Non-pigmented ciliary epithelial cell (primary cell): ENCODE results near the gene SHLD2.
"Not testable (repeated sequence)": the region's sequence is repeated elsewhere in the genome, so short reads cannot be mapped to it uniquely, and the experiment has no call there.

Source experiments
- DNase-seq: peaks from one replicate; pipeline ENCODE4 v3.0.0-alpha.2; 2010; ENCODE audit warnings: low read depth

SHLD2 gene

GRCh38 chr10:87085537-87085936 is 9.5 kb upstream of the SHLD2 start:
- DNase-seq: no peak

- DNase-seq: no peak
Measured at GRCh38 chr10:87089746-87090145, 5.3 kb upstream of the SHLD2 start.

GRCh38 chr10:87090779-87091178 is 4.2 kb upstream of the SHLD2 start:
- no peak for DNase-seq

- no peak for DNase-seq
Measured at GRCh38 chr10:87092376-87092860, 2.6 kb upstream of the SHLD2 start.

- no peak for DNase-seq
Measured at GRCh38 chr10:87092861-87093631, 2.0 kb upstream of the SHLD2 start.

- no peak for DNase-seq
Measured at GRCh38 chr10:87093632-87094372, 1.2 kb upstream of the SHLD2 start.

- DNase-seq: no peak
Measured at GRCh38 chr10:87095236-87095945, 385 bp downstream of the SHLD2 start.

- DNase-seq: no peak
Measured at GRCh38 chr10:87101996-87102395, 7.0 kb downstream of the SHLD2 start.

- DNase-seq: not testable (repeated sequence)
Measured at GRCh38 chr10:87104727-87105126, 9.7 kb downstream of the SHLD2 start.

- DNase-seq: no peak
Measured at GRCh38 chr10:87105446-87106124, 10.6 kb downstream of the SHLD2 start.

- not testable (repeated sequence) for DNase-seq
Measured at GRCh38 chr10:87118122-87118521, 23.1 kb downstream of the SHLD2 start.

GRCh38 chr10:87119029-87119428 is 24.0 kb downstream of the SHLD2 start:
- DNase-seq: not testable (repeated sequence)

GRCh38 chr10:87123351-87123750 is 28.3 kb downstream of the SHLD2 start:
- not testable (repeated sequence) for DNase-seq

GRCh38 chr10:87127048-87127447 is 32.0 kb downstream of the SHLD2 start:
- DNase-seq: not testable (repeated sequence)

GRCh38 chr10:87127607-87128156 is 32.7 kb downstream of the SHLD2 start:
- DNase-seq: not testable (repeated sequence)

GRCh38 chr10:87132176-87132575 is 37.2 kb downstream of the SHLD2 start:
- not testable (repeated sequence) for DNase-seq

GRCh38 chr10:87133936-87134335 is 38.9 kb downstream of the SHLD2 start:
- not testable (repeated sequence) for DNase-seq

- not testable (repeated sequence) for DNase-seq
Measured at GRCh38 chr10:87134440-87134839, 39.4 kb downstream of the SHLD2 start.

GRCh38 chr10:87137478-87137877 is 42.5 kb downstream of the SHLD2 start:
- DNase-seq: not testable (repeated sequence)

GRCh38 chr10:87142230-87143108 is 47.5 kb downstream of the SHLD2 start:
- not testable (repeated sequence) for DNase-seq

GRCh38 chr10:87143109-87143418 is 48.1 kb downstream of the SHLD2 start:
- DNase-seq: not testable (repeated sequence)
